GM23248 (cell line): Measurements from ENCODE around the gene SP6.

Source experiments
- EZH2 ChIP-seq: fragments of 200-600 bp; sonication (generic); IDR thresholded peaks from 2 replicates; pipeline ENCODE4 v1.6.1; 2018; ENCODE audit warnings: antibody characterized with exemption, mild to moderate bottlenecking; ENCODE audit not compliant: insufficient read depth, poor library complexity, severe bottlenecking
- EZH2phosphoT487 ChIP-seq: fragments of 200-600 bp; sonication (generic); IDR thresholded peaks from 2 replicates; pipeline ENCODE4 v1.6.1; 2018; ENCODE audit warnings: antibody characterized with exemption, moderate library complexity, mild to moderate bottlenecking, low read depth; ENCODE audit not compliant: insufficient read depth

GRCh38 chr17:47808036-47808829 is 42.7 kb downstream of the SP6 start:
- TF ChIP-seq EZH2phosphoT487 (no peak), EZH2 (no peak)
